ENCODE measurements around the gene CAMKMT.

CAMKMT gene

GRCh38 chr2:44747794-44748193 is 386.0 kb downstream of the CAMKMT start:
- DNase-seq, result no peak

- no peak for DNase-seq
Measured at GRCh38 chr2:44751754-44752479, 390.2 kb downstream of the CAMKMT start.

DNA sequence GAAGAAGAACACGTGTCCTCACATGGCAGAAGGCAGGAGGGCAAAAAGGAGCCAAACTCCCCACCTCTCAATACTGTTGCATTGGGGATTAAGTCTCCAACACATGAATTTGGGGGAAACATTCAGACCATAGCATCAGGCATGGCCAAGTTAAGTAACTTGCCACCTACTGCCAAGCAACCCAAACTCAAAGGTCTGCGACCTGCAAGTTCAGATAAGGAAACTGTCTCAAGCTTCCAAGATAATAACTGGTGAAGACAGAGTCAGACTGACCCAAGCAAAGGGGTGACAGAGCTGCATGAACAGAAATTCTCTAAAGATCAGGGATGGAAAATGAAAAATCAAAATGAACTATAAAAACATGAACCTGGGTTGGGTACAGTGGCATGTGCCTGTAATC is 391.0 kb downstream of the CAMKMT start:
- DNase-seq, result no peak

- no peak for DNase-seq
Measured at GRCh38 chr2:44753552-44754285, 392.0 kb downstream of the CAMKMT start.

DNA sequence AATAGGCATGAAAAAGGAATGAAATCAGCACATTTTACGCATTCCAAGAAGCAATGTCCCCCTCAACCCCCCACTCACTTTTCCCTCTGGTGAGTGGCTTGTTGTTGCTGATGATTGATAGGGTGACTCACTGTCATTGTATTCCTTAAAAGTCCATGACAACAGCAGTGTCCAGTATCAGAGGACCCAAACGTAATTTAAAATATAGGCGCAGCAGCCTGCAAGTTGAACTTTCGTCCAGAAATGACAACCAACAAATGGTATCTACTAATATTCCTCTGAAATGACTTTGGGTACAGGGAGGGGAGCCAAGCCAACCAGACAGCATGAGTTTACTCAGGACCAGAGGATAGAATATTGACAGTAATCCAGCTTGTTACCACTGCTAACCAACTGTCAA is 396.8 kb downstream of the CAMKMT start:
- no peak for DNase-seq

DNA sequence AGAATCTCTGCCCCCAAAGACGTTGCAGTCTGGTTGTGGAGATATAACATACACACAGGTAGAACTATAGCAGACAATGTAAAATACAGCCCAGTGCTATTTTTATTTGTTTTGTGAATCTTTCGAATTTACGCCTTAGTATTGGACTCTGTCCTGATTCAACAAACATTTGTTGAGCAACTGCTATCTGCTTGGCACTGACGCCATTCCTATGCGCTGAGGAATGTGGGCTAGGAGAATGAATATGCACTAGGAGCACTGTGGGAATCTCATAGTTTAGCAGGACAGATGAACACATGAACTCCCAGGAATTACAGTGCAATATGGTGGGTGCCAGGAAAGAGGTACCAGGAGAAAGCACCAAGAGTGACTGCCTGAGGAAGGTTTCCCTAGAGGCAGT is 398.1 kb downstream of the CAMKMT start:
- no peak for DNase-seq

GRCh38 chr2:44763275-44763782 is 401.6 kb downstream of the CAMKMT start:
- DNase-seq, result no peak

- DNase-seq, result no peak
Measured at GRCh38 chr2:44766220-44766619, 404.5 kb downstream of the CAMKMT start.

DNA sequence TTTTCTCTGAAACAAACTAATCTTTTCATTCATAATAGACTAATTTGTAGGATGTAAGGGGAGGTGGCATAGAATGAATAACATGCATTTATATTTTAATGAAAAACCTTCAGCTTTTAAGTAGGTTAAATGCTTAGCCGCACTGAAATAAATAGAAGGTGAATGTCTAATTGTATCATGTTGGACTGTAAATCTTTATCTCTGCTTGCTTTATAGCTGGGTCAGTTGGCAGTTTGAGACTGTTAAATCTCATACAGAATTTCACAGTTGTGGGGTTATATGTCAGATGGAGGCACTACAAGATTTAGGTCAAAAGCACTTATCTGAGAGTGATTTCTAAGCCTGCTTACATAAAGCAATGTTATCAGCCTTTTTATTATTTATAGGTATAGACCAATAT is 405.0 kb downstream of the CAMKMT start:
- no peak for DNase-seq

- no peak for DNase-seq
Measured at GRCh38 chr2:44767691-44768090, 405.9 kb downstream of the CAMKMT start.

GRCh38 chr2:44768438-44769236 is 406.9 kb downstream of the CAMKMT start:
- no peak for DNase-seq

DNA sequence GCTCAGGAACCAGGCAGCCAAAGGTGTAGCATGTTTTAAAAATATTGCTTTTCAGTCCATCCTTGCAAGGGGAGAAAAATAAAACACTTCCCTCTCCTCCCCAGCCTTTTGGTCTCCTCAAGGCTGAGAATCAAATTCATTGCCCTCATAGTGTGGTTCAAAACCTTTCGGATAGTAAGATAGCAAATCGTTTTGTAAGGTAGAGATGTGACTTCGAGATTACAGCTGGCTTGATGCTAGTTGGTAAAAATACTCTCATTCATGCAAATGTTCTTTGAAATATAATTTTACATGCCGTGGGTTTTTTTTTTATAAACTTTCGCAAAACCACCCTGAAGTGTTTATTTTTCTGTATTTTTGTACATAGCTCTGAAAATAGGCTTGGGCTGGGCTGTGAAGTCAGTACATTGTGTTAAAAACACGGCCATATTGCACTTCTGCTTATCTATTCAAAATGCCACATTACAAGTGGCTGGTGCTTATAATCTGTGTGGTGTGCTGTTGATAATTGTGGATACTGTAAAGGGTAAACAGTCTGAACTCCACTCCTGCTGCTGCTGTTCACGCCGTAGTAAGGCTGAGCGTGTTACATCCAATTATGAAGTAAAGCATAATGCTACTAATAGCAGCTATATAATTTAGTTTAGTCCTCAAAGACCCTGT is 407.7 kb downstream of the CAMKMT start:
- no peak for DNase-seq

- DNase-seq, result no peak
Measured at GRCh38 chr2:44770221-44771195, 408.8 kb downstream of the CAMKMT start.

DNA sequence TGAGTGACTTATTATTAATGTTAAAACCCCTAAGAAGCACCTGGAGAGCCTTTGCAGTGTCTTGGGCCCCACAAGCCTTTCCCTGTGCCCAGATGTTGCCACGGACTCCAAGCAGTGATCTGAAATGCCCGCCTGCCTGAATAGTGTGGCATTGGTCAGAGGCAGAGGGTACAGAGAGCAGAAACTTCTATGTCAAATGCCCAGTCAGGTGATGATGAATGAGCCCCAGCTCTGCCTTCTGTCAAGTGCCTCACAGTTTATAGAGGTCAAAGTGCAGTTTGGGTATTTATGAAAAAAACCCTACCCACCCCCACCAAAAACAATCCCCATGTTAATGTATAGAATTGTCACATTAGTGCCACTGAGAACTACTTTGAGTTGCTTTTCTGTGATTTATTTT is 409.8 kb downstream of the CAMKMT start:
- DNase-seq, result no peak

DNA sequence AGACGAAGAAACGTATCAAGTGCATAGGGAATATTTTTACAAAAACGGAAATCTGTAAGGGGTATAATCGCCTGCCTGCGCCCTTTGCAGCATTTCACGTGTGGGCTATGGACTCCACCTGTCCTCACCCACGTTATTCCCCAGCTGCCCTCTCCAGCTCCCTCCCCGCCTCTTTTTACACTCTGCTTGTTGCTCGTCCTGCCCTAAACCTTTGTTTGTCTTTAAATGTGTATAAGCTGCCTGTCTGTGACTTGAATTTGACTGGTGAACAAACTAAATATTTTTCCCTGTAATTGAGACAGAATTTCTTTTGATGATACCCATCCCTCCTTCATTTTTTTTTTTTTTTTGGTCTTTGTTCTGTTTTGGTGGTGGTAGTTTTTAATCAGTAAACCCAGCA is 410.4 kb downstream of the CAMKMT start:
- no peak for DNase-seq

GRCh38 chr2:44772669-44773378 is 411.1 kb downstream of the CAMKMT start:
- DNase-seq, result no peak

- DNase-seq, result no peak
Measured at GRCh38 chr2:44774826-44775492, 413.2 kb downstream of the CAMKMT start.

DNA sequence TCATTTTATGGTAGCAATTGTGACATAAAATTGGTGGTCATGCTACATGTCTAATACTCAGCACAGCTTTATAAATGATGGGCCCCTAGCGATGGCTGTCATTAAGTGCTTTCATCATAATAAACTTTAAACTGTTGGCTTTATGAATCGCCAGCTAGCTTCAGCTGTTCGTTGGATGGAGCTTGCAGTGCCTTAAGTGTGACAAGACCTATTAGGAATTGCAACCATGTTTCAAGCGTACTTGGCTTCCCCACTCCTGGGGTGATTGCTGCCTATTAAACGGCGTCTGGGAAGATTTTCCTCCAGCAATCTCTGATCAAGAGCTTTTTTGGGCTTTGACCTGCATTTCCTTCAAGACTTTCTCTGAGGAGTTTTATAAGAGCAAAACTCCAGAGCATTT is 415.3 kb downstream of the CAMKMT start:
- no peak for DNase-seq

DNA sequence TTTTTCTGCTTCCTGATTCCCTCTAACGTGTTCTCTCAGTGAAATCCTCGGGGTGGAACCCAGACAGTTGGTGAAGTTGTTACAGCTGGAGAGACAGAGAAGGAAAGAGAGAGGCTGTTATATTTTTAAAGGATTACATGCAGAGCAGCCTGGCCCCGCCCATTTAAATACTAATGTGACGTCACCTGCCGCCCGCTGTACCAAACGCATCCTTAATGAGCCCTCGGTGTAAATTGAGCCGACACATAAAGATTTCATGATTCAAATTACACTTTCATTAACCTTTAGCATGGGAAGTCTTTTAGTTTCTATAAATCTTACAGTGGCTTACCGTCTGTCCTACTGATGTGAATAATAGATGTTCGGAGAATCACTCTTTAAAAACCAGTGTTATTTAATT is 415.8 kb downstream of the CAMKMT start:
- no peak for DNase-seq

DNA sequence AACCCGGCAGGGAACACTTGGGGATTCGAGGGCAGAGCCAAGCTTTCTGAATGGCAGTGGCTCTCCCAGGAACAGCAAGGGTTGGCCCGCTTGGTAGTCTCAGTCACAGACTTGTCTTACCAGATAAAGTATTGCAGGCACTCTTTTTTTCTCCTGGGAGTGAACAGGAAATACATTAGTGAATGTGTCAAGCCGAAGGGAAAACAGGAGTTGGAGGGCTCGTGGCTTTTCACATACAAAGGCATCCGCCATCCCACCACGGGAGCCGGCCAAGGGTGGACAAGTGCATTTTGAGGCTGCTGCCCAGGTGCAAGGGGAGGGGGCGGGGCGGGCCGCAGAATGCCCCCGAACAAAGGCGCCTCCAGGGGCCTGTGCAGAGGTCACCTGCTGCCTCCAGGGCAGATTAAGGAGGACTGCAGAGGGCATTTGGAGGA is 416.5 kb downstream of the CAMKMT start:
- DNase-seq, result no peak

Measured in effector CD8-positive, alpha-beta T cell (primary cell).